Heart left ventricle (tissue), 13 donors: Measurements from ENCODE around the gene KANSL1.

ENCODE experiments used
- POLR2A ChIP-seq, 2 donors: fragments of 450-650 bp; IDR thresholded peaks; one replicate each; pipeline ENCODE4 v1.6.1; 2017; ENCODE audit warnings: antibody characterized with exemption in 2 of 2, mild to moderate bottlenecking in 2 of 2, moderate library complexity in 2 of 2
- TF ChIP-seq, protein P1 (sequence below), 12 donors: fragments of 200-600 bp; sonication (generic) in 4 of 12; IDR thresholded peaks; one replicate each; pipeline versions ENCODE4 v1.5.0 to v1.8.0; 2018 to 2022; ENCODE audit warnings: antibody characterized with exemption in 12 of 12, mild to moderate bottlenecking in 5 of 12
- donor health status: ischemic (EF 13 %, LVEDD 7.1; RV severe dilation, severe dysfunction).
- donor health status: DM: no; HTN: yes; CAD: no.
- donor health status: DM: no; HTN: no; CAD: no.
- donor health status: ischemic (EF 25% LVEDD 6.9; RV normal size, moderate dysfunction).
- donor health status: ischemic (EF 25% LVEDD 5.7; RV mildly dilated, moderate dysfunction).
- donor health status: ischemic (EF 35%, LVEDD 5.7; RV mildly dilated, moderate dysfunction).
- donor health status: nonischemic (EF 11% LVEDD 7.7; RV severe dilation, severe dysfunction).
- donor health status: DM: yes; HTN: yes; CAD: no.
- donor health status: PGD.
- donor health status: ischemic (EF 29% LVEDD 5.4; RV normal size, mild dysfunction).
- donor health status: nonischemic (EF 23%, LVEDD 6.1; RV moderate dilation, normal function).

DNA sequence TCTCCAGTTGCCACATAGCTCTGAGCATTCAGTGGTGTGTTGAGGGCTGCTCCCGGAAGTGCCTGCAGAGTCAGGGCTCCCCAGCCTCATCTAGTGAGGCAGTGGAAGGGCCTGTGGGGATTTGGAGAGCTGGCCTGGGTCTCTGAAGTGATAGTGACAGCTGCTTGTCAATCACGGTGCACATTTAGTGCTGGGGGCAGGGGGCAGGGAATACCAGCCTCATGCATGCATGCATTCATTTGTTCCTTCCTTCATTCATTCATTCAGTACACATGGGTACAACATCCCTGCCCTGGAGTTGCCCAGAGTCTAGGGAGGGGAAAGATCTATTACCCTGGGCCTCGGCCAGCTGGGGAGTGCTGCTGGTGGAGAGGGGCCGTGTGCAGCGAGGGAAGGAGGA lies 205.5 kb downstream of the KANSL1 start:
- TF ChIP-seq, protein P1, sequence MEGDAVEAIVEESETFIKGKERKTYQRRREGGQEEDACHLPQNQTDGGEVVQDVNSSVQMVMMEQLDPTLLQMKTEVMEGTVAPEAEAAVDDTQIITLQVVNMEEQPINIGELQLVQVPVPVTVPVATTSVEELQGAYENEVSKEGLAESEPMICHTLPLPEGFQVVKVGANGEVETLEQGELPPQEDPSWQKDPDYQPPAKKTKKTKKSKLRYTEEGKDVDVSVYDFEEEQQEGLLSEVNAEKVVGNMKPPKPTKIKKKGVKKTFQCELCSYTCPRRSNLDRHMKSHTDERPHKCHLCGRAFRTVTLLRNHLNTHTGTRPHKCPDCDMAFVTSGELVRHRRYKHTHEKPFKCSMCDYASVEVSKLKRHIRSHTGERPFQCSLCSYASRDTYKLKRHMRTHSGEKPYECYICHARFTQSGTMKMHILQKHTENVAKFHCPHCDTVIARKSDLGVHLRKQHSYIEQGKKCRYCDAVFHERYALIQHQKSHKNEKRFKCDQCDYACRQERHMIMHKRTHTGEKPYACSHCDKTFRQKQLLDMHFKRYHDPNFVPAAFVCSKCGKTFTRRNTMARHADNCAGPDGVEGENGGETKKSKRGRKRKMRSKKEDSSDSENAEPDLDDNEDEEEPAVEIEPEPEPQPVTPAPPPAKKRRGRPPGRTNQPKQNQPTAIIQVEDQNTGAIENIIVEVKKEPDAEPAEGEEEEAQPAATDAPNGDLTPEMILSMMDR (IDR thresholded peaks at IDR 0.05), result no peak
- TF ChIP-seq POLR2A (IDR thresholded peaks at IDR 0.05), result no peak
